Neural cell (in vitro differentiated cells): ENCODE results near the gene HEATR5B. TPM values are rescaled to one million over a fixed set of nuclear protein-coding genes. Genes with fewer than 3 reads are reported as not detected.

ENCODE experiments used
- H2AFZ ChIP-seq: fragments of 200-600, 300-800 bp; sonication (generic), shearing (Covaris generic); 2 replicates; pipeline ENCODE4 v1.6.0; 2014; ENCODE audit warnings: low read depth, mild to moderate bottlenecking, antibody characterized with exemption, low read length, moderate library complexity
- H3F3A ChIP-seq: fragments of 200-600 bp; shearing (Covaris generic); 2 replicates; pipeline ENCODE4 v1.6.1; 2016; ENCODE audit warnings: mild to moderate bottlenecking, moderate library complexity, mixed read lengths, antibody characterized with exemption, low read length; ENCODE audit not compliant: insufficient read depth, poor library complexity, severe bottlenecking
- H3K27ac ChIP-seq: fragments of 200-600, 300-800 bp; sonication (generic), shearing (Covaris generic); 2 replicates; pipeline ENCODE4 v1.5.1; 2014; ENCODE audit warnings: mild to moderate bottlenecking, low read length, moderate library complexity
- H3K27me3 ChIP-seq: fragments of 300-800, 200-600 bp; sonication (generic), shearing (Covaris generic); 2 replicates; pipeline ENCODE4 v1.6.0; 2014; ENCODE audit warnings: mild to moderate bottlenecking, low read depth, low read length, moderate library complexity; ENCODE audit not compliant: insufficient read depth
- H3K36me3 ChIP-seq: fragments of 300-800, 200-600 bp; sonication (generic), shearing (Covaris generic); 2 replicates; pipeline ENCODE4 v1.5.1; 2014; ENCODE audit warnings: mild to moderate bottlenecking, antibody characterized with exemption, low read length, moderate library complexity; ENCODE audit not compliant: insufficient read depth
- H3K4me2 ChIP-seq: fragments of 300-800, 200-600 bp; sonication (generic), shearing (Covaris generic); 2 replicates; pipeline ENCODE4 v1.6.0; 2014; ENCODE audit warnings: mild to moderate bottlenecking, low read length
- H3K4me3 ChIP-seq: fragments of 300-800, 200-600 bp; sonication (generic), shearing (Covaris generic); 2 replicates; pipeline ENCODE4 v1.5.1; 2014; ENCODE audit warnings: mild to moderate bottlenecking, low read length, moderate library complexity
- H3K79me2 ChIP-seq: fragments of 200-600 bp; shearing (Covaris generic); replicated peaks from 2 replicates; pipeline ENCODE4 v1.6.0; 2014; ENCODE audit warnings: mild to moderate bottlenecking, low read length, moderate library complexity; ENCODE audit not compliant: insufficient read depth
- H3K9ac ChIP-seq: fragments of 300-800, 200-600 bp; sonication (generic), shearing (Covaris generic); 2 replicates; pipeline ENCODE4 v1.6.1; 2016; ENCODE audit warnings: mild to moderate bottlenecking, low read length, mixed read lengths
- H3K9me2 ChIP-seq: fragments of 200-600 bp; shearing (Covaris generic); 2 replicates; pipeline ENCODE4 v1.6.1; 2016; ENCODE audit warnings: mild to moderate bottlenecking, low read length, mixed read lengths; ENCODE audit not compliant: insufficient read depth
- H3K9me3 ChIP-seq: fragments of 200-600, 300-800 bp; sonication (generic), shearing (Covaris generic); 2 replicates; pipeline ENCODE4 v1.6.1; 2016; ENCODE audit warnings: mild to moderate bottlenecking, mixed run types, low read length, moderate library complexity, mixed read lengths
- H4K20me1 ChIP-seq: fragments of 200-600 bp; shearing (Covaris generic); 2 replicates; pipeline ENCODE4 v1.6.1; 2016; ENCODE audit warnings: mild to moderate bottlenecking, mixed run types; ENCODE audit not compliant: insufficient read depth
- EP300 ChIP-seq: fragments of 450-650 bp; conservative IDR thresholded peaks from 2 replicates; pipeline ENCODE4 v1.6.1; 2014; ENCODE audit warnings: antibody characterized with exemption, mild to moderate bottlenecking, moderate library complexity; ENCODE audit not compliant: poor library complexity, severe bottlenecking
- EZH2 ChIP-seq: fragments of 200-600, 300-800 bp; shearing (Covaris generic), sonication (generic); IDR thresholded peaks from 2 replicates; pipeline ENCODE4 v1.6.1; 2014; ENCODE audit warnings: antibody characterized with exemption, low read length, borderline replicate concordance, mild to moderate bottlenecking; ENCODE audit not compliant: insufficient read depth, poor library complexity, severe bottlenecking
- MXI1 ChIP-seq: fragments of 450-650 bp; conservative IDR thresholded peaks from 2 replicates; pipeline ENCODE4 v1.6.1; 2014; ENCODE audit warnings: antibody characterized with exemption, mild to moderate bottlenecking; ENCODE audit not compliant: poor library complexity, severe bottlenecking
- POLR2AphosphoS5 ChIP-seq: IDR thresholded peaks from 2 replicates; pipeline ENCODE4 v1.6.1; 2012
- RAD21 ChIP-seq: fragments of 450-650 bp; conservative IDR thresholded peaks from 2 replicates; pipeline ENCODE4 v1.6.1; 2014; ENCODE audit warnings: antibody characterized with exemption, mild to moderate bottlenecking, moderate library complexity
- REST ChIP-seq: IDR thresholded peaks from 2 replicates; pipeline ENCODE4 v1.6.1; 2012; ENCODE audit warnings: borderline replicate concordance
- SMC3 ChIP-seq: fragments of 450-650 bp; conservative IDR thresholded peaks from 2 replicates; pipeline ENCODE4 v1.6.1; 2014; ENCODE audit warnings: antibody characterized with exemption, mild to moderate bottlenecking, moderate library complexity; ENCODE audit not compliant: poor library complexity
- TAF1 ChIP-seq: IDR thresholded peaks from 2 replicates; pipeline ENCODE4 v1.6.1; 2012; ENCODE audit warnings: low read depth
- polyA plus RNA-seq: library from polyadenylated mRNA; depleted of rRNA; stranded (reverse); fragments of >200 nt; gene quantifications from 2 replicates; pipeline ENCODE4 v1.2.3, GENCODE V29; 2014
- TF ChIP-seq, protein P1 (sequence below): fragments of 450-650 bp; IDR thresholded peaks from 2 replicates; pipeline ENCODE4 v1.5.1; 2014; ENCODE audit warnings: antibody characterized with exemption, mild to moderate bottlenecking, moderate library complexity; ENCODE audit not compliant: poor library complexity, severe bottlenecking

HEATR5B gene
- polyA plus RNA-seq, 1 donor from 2014 or later = 46.0 TPM

DNA sequence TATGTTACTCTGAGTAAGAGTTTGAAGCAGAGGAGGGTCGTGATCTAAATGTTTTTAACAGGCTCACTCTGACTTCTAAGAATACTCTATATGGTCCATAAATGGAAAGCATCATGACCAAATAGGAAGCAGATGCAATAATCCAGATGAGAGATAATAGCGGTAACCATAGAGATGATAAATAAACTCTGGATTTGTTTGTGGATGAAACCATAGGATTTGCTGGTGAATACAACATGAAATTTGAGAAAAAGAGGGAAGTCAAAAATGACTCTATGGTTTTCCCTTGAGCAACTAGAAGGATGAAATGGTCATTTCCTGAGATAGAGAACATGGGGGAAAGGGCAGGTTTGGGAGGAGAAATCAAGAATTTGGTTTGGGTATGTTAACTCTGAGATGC is 3.9 kb downstream of the HEATR5B start:
- H3K4me2 ChIP-seq = no peak overlapping the region
- no peaks in the 10 kb centered on the region for H3F3A ChIP-seq
- no peak overlapping the region for H3K27ac ChIP-seq
- H2AFZ ChIP-seq = no peak overlapping the region
- H3K36me3 ChIP-seq = peaks cover 3% of the 10 kb centered on the region
- no peak overlapping the region for H3K9ac ChIP-seq
- no peaks in the 10 kb centered on the region for H3K27me3 ChIP-seq
- H3K79me2 ChIP-seq = peaks cover 13% of the 10 kb centered on the region
- H3K9me2 ChIP-seq = no peaks in the 10 kb centered on the region
- no peaks in the 10 kb centered on the region for H4K20me1 ChIP-seq
- TF ChIP-seq EP300 (no peak), EZH2 (no peak), REST (no peak), SMC3 (no peak), RAD21 (no peak), POLR2AphosphoS5 (no peak), MXI1 (no peak), TAF1 (no peak)
- TF ChIP-seq, protein P1, sequence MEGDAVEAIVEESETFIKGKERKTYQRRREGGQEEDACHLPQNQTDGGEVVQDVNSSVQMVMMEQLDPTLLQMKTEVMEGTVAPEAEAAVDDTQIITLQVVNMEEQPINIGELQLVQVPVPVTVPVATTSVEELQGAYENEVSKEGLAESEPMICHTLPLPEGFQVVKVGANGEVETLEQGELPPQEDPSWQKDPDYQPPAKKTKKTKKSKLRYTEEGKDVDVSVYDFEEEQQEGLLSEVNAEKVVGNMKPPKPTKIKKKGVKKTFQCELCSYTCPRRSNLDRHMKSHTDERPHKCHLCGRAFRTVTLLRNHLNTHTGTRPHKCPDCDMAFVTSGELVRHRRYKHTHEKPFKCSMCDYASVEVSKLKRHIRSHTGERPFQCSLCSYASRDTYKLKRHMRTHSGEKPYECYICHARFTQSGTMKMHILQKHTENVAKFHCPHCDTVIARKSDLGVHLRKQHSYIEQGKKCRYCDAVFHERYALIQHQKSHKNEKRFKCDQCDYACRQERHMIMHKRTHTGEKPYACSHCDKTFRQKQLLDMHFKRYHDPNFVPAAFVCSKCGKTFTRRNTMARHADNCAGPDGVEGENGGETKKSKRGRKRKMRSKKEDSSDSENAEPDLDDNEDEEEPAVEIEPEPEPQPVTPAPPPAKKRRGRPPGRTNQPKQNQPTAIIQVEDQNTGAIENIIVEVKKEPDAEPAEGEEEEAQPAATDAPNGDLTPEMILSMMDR = no peak
- no peak overlapping the region for H3K4me3 ChIP-seq
- no peaks in the 10 kb centered on the region for H3K9me3 ChIP-seq

- no peaks in the 10 kb centered on the region for H3F3A ChIP-seq
- H3K4me2 ChIP-seq = no peak overlapping the region
- no peak overlapping the region for H3K27ac ChIP-seq
- H3K9me2 ChIP-seq = no peaks in the 10 kb centered on the region
- no peak overlapping the region for H2AFZ ChIP-seq
- H3K4me3 ChIP-seq = no peak overlapping the region
- peaks cover 12% of the 10 kb centered on the region for H3K36me3 ChIP-seq
- no peak overlapping the region for H3K9ac ChIP-seq
- TF ChIP-seq EP300 (no peak), MXI1 (no peak), SMC3 (no peak), REST (no peak), RAD21 (no peak), POLR2AphosphoS5 (no peak), TAF1 (no peak), EZH2 (no peak)
- TF ChIP-seq, protein P1 = no peak
- H3K27me3 ChIP-seq = no peaks in the 10 kb centered on the region
- no peaks in the 10 kb centered on the region for H3K79me2 ChIP-seq
- H3K9me3 ChIP-seq = no peaks in the 10 kb centered on the region
- no peaks in the 10 kb centered on the region for H4K20me1 ChIP-seq
Observed at GRCh38 chr2:37070931-37071330, 13.2 kb downstream of the HEATR5B start.
